Activated CD8-positive, alpha-beta memory T cell treated with anti-CD3 and anti-CD28 coated beads, Interleukin-2, amount 50 U/mL, for 1 hour (primary cell): ENCODE measurements around the gene KCNMB1.
A peak's percentile ranks its signal among the peaks of the same experiment; 100 is the strongest.

Experiments used
- DNase-seq: peaks from one replicate; pipeline ENCODE4 v3.0.0-alpha.2; 2020; ENCODE audit errors: extremely low read depth

The KCNMB1 gene

GRCh38 chr5:170388818-170389549 lies at the start of gene KCNMB1:
KCNMB1 (minus strand) TSS chr5:170389367; CDS start chr5:170385447, 3,920 bp downstream.
- DNase-seq = no peak

- DNase-seq = no peak
Observed at GRCh38 chr5:170438581-170438980, 49.4 kb upstream of the KCNMB1 start.

DNA sequence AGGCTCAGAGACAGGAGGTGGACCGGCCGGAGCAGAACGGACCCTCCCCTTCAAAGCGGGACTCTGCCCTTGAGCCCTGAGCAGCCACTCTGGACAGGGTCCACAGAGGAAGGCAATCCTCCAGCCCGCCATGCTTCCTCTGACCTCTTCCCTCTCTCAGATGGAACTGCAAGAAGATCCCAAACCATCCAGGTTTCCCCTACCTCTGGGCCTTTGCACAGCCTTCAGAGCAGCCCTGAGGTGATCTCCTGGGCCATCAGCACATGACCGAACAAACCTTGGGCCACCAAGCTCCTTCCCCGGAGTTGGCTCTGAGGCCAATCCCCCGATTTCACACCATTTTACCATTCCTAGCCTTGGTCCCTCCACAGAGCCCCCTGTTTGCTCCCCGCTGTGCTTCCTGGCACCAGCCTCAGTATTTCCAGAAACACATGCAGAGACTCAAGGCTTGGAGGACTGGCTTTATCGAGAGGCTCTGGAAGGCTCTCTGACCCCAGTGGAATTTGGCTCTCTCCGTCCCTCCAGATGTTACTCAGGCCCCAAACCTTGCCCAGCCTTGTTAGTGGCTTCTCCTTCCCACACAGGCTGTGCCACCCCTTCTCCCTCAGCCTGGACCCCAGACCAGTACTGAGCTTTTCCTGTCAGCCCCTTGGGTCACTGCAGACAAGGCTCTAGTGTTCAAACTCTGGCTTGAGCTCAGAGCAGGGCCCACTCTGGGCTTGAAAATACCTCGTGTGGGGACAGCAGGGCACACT lies 48.6 kb upstream of the KCNMB1 start:
- DNase-seq = no peak

GRCh38 chr5:170436335-170436734 lies 47.2 kb upstream of the KCNMB1 start:
- DNase-seq = no peak

- no peak for DNase-seq
Observed at GRCh38 chr5:170434966-170435605, 45.9 kb upstream of the KCNMB1 start.

DNA sequence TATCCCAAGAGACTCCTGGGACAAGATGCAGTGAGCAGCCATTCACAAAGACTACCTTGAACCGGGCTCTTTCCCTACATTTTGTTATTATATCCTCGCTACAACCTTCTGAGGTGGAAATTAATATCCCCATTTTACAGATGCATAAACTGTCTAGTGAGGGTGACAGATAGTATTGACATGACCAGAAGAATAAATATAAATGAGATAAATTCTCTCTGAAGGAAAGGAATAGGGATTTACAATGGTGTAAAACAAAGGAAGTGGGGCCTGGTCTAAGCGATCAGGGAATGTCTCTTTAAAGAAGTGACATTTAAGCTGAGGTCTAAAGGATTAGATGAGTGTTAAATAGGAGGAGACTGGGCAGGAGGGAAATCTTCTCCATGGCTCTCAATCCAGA lies 43.5 kb upstream of the KCNMB1 start:
- DNase-seq = no peak

DNA sequence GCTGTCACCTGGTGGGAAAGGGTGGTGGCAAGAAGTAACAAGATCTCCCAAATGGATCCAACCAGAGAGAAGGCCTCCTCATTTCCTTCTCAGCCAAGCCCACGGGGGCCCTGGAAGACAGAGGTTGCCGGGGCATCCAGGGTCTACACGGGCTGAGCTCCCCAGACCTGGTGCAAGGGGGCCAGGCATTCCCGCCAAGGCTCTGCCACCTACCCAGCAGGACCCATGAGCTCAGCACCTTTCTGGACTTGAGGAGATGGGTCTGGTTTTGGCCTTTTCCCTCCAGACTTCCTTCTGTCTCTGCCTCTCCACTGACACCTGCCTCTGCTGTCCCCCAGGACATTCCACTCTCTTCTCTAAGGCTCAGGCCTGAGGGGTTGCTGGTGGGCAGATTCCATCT lies 42.4 kb upstream of the KCNMB1 start:
- no peak for DNase-seq

- DNase-seq = no peak
Observed at GRCh38 chr5:170430866-170431437, 41.8 kb upstream of the KCNMB1 start.

DNA sequence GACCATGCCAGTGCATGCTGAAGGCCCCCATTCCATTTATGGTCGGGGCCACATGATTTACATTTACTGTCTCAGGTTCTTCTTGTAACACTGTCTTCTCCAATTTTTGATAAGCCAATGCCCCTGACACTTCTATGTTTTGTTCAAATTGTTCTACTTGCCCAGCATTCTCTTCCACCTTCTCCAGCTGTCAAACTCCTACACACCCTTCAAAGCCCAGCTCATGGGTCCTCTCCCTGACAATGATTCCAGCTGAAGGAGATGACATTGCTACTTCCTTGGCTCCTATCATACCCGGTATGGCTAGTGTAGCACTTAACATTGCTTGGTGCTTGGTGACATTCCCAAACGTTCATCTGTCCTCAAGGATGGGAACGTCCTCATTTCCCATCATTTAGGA lies 41.1 kb upstream of the KCNMB1 start:
- DNase-seq = no peak

- no peak for DNase-seq
Observed at GRCh38 chr5:170429014-170429413, 39.8 kb upstream of the KCNMB1 start.

GRCh38 chr5:170427672-170428236 lies 38.6 kb upstream of the KCNMB1 start:
- DNase-seq = no peak

- DNase-seq = no peak
Observed at GRCh38 chr5:170426786-170427185, 37.6 kb upstream of the KCNMB1 start.

GRCh38 chr5:170426149-170426767 lies 37.1 kb upstream of the KCNMB1 start:
- DNase-seq = no peak

DNA sequence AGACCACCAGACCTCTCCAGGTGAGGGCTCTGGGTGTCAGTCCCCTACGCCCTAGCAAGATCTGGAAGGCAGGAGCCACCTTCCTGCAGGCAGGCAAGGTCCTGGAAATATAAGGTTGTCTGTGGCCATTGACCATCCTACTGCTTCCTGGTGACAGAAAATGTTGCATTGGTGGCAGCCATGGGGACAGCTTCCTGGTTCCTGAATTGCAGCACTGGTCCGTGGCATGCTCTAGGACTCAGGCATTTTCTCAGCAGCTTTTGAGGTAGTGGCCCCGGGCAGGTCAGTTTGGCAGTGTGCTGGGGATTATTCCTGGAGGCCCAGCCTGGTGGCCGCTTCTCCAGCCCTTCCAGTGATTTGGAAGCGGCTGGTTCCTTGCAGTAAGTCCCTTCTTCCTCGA lies 36.6 kb upstream of the KCNMB1 start:
- no peak for DNase-seq

GRCh38 chr5:170424629-170425028 lies 35.5 kb upstream of the KCNMB1 start:
- no peak for DNase-seq

GRCh38 chr5:170423692-170424091 lies 34.5 kb upstream of the KCNMB1 start:
- DNase-seq = no peak

DNA sequence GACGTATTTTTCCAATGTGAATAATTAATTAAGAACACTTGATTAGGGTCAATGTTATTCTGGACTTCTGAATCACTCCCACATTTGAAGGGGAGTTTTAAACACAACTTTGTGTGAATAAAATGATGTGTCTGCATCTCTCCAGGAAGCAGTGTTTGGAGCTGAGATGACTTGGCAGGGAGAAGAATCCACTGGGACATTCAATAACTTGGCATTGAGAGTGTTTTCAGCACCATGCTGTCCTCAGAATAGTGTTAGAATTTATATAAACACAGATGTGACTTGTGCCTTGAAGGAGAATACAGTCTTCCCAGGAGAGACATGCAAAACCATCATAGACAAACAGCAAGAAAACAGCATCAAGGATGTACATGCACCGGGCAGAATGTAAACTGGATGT lies 32.7 kb upstream of the KCNMB1 start:
- DNase-seq = no peak

DNA sequence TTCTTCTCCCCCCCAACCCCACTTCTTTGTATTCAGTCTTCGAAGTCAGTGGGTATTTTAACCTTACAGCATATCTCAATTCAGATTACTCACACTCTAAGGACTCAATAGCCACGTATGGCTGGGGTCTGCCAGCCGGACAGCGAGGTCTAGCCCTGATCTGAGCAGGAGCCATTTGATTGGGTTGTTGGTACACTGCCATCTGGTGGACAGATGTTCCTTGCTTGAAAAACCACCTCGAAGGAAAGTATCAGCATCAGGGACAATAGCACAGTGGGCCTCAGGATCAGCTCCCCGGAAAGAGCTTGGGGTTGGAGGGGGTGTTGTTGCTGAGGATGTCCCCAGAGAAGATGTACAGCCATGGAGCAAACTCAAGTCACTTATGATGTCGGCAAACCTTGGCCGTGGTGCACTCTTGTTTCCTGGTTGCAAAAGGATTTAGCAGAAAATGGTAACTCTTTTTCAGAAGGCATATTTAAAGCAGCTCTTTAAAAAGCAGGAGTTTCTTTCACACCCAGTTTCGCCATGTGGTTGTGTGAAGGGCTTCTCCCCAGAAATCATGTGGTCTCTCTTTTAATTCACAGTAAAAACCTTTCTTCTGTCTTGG lies 31.7 kb upstream of the KCNMB1 start:
- DNase-seq = peak; percentile 8

DNA sequence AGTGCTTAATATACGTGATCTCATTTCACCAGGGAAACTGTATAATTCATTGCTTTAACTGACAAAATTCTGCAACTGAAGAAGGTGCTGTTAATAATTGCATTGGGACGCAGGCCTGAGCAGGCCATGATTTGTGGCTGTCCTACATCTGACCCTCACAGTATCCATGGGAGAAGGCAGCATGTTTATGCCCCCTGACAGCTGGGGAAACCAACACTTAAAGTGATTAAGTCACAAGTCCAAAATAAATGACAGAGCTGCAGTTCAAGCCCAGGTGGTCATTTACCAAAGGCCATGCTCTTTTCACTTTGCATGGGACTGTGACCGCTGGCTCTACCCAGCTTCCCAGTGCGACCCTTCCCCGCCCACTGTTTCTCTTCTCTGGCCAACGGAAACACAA lies 30.5 kb upstream of the KCNMB1 start:
- no peak for DNase-seq

- no peak for DNase-seq
Observed at GRCh38 chr5:170418736-170419135, 29.6 kb upstream of the KCNMB1 start.

DNA sequence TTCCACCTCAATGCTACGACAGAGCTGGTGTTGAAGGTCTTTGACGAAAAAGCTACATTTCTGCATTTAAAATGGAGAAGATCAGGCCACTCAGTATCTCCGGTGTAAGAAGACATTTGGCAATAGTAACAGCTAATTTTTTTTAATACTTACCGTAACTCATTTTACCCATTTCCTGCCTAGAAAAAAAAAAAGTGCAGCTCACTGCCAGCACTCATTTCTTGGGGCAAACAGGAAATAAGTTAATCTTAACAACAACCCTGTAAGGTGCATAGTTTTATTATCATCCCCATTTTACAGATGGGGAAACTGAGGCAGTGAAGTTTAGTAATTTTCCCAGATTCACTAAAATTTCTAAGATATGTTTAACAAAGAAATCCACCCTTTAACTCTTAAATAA lies 27.4 kb upstream of the KCNMB1 start:
- DNase-seq = no peak
